Measurements from ENCODE around the gene EYS. TPM values are rescaled to one million over a fixed set of nuclear protein-coding genes. Genes with fewer than 3 reads are reported as not detected.

The EYS gene
- polyA plus RNA-seq, 1 of the 3 experiments (the other 2 are of a cell fraction) = 0.05 TPM

GRCh38 chr6:63997734-63998133 lies 1709.3 kb downstream of the EYS start:
- no peak overlapping the region for H3K4me2 ChIP-seq
- H4K20me1 ChIP-seq (ENCODE audit: insufficient read depth) = no peaks in the 10 kb centered on the region
- H3K9me2 ChIP-seq = no peaks in the 10 kb centered on the region
- DNase-seq = no peak
- no peaks in the 10 kb centered on the region for H3K9me3 ChIP-seq
- H2AFZ ChIP-seq (ENCODE audit: low read depth) = 0 out of 2 replicates have a peak overlapping the region, but pooled peaks have one; percentile 51
- POLR2A ChIA-PET = no interaction called here
- no peaks in the 10 kb centered on the region for H3K36me3 ChIP-seq (replicated peaks in 1 of 2; ENCODE audit: control insufficient read depth in 1 of 2, insufficient read depth in 2 of 2, low read length in 1 of 2)
- H3K27ac ChIP-seq (ENCODE audit: low read depth in 2 of 2, low read length in 1 of 2) = no peak overlapping the region
- no peaks in the 10 kb centered on the region for H3F3A ChIP-seq (replicated peaks; ENCODE audit: insufficient read depth)
- no peak overlapping the region for H3K9ac ChIP-seq
- CTCF ChIA-PET = no interaction called here
- H3K79me2 ChIP-seq (ENCODE audit: insufficient read depth) = no peaks in the 10 kb centered on the region
- 16% methylated on average over 1 of the region's 1 CpG for WGBS (ENCODE audit: low lambda C conversion rate)
- TF ChIP-seq NFIC (IDR thresholded peaks at IDR 0.05; ENCODE audit: borderline replicate concordance) = no peak
- 0 out of 2 replicates have a peak, but pooled peaks have one; percentile 24 for TF ChIP-seq FOSL2 (IDR thresholded peaks at IDR 0.05; ENCODE audit: borderline replicate concordance, low read depth)
- no peak overlapping the region for H3K4me3 ChIP-seq (ENCODE audit: low read depth in 2 of 2, low read length in 1 of 2)
- no peaks in the 10 kb centered on the region; a peak in 1 of 4 replicates for H3K4me1 ChIP-seq (ENCODE audit: control insufficient read depth in 1 of 2, insufficient read depth in 2 of 2, low read depth in 1 of 2, low read length in 1 of 2)
- no peaks in the 10 kb centered on the region for H3K27me3 ChIP-seq (ENCODE audit: insufficient read depth)

- Histone ChIP-seq H3K9me2 (no peaks in the 10 kb centered on the region; the same call in 1 of the 2 replicates), H3K36me3 (replicated peaks in 1 of 2; ENCODE audit: control insufficient read depth in 1 of 2, insufficient read depth in 2 of 2, low read length in 1 of 2) (no peaks in the 10 kb centered on the region), H3K79me2 (ENCODE audit: insufficient read depth) (no peaks in the 10 kb centered on the region), H3K27me3 (ENCODE audit: insufficient read depth) (no peaks in the 10 kb centered on the region), H3K9ac (no peak overlapping the region), H4K20me1 (ENCODE audit: insufficient read depth) (no peaks in the 10 kb centered on the region), H3K4me1 (ENCODE audit: control insufficient read depth in 1 of 2, insufficient read depth in 2 of 2, low read depth in 1 of 2, low read length in 1 of 2) (no peaks in the 10 kb centered on the region; a peak in 1 of 4 replicates), H3F3A (replicated peaks; ENCODE audit: insufficient read depth) (no peaks in the 10 kb centered on the region), H2AFZ (ENCODE audit: low read depth) (no peak overlapping the region), H3K27ac (ENCODE audit: low read depth in 2 of 2, low read length in 1 of 2) (no peak overlapping the region), H3K9me3 (no peaks in the 10 kb centered on the region), H3K4me2 (no peak overlapping the region), H3K4me3 (ENCODE audit: low read depth in 2 of 2, low read length in 1 of 2) (no peak overlapping the region)
- WGBS (ENCODE audit: low lambda C conversion rate) = 94% methylated on average over 4 of the region's 4 CpGs
- ChIA-PET POLR2A (no interaction called here), CTCF (no interaction called here)
- no peak for DNase-seq
- TF ChIP-seq FOXM1 (IDR thresholded peaks at IDR 0.05; ENCODE audit: low read depth) = no peak
- no peak for TF ChIP-seq FOXJ3 (CRISPR knock-in tag; IDR thresholded peaks at IDR 0.05)
- TF ChIP-seq TCF12 (IDR thresholded peaks at IDR 0.05) = no peak
- no peak for TF ChIP-seq TEAD4 (IDR thresholded peaks at IDR 0.05; ENCODE audit: borderline replicate concordance, insufficient read depth)
- TF ChIP-seq YY1 (IDR thresholded peaks at IDR 0.05; ENCODE audit: low read depth) = no peak
- TF ChIP-seq ZBTB33 (IDR thresholded peaks at IDR 0.05; ENCODE audit: borderline replicate concordance, low read depth) = no peak
These were observed 1709.8 kb downstream of the EYS start for GRCh38 chr6:63997221-63997620.

- H3K9ac ChIP-seq = no peak overlapping the region
- H4K20me1 ChIP-seq (ENCODE audit: insufficient read depth) = no peaks in the 10 kb centered on the region
- no peaks in the 10 kb centered on the region for H3K9me3 ChIP-seq
- no peak overlapping the region for H3K4me2 ChIP-seq
- no peaks in the 10 kb centered on the region for H3K4me1 ChIP-seq (ENCODE audit: control insufficient read depth in 1 of 2, insufficient read depth in 2 of 2, low read depth in 1 of 2, low read length in 1 of 2)
- no peaks in the 10 kb centered on the region for H3K27me3 ChIP-seq (ENCODE audit: insufficient read depth)
- no peak overlapping the region for H3K4me3 ChIP-seq (ENCODE audit: low read depth in 2 of 2, low read length in 1 of 2)
- H3K27ac ChIP-seq (ENCODE audit: low read depth in 2 of 2, low read length in 1 of 2) = no peak overlapping the region
- no peaks in the 10 kb centered on the region for H3F3A ChIP-seq (replicated peaks; ENCODE audit: insufficient read depth)
- H3K9me2 ChIP-seq = no peaks in the 10 kb centered on the region
- ChIA-PET CTCF (no interaction called here), POLR2A (no interaction called here)
- DNase-seq = no peak
- no peak overlapping the region for H2AFZ ChIP-seq (ENCODE audit: low read depth)
- H3K36me3 ChIP-seq (replicated peaks in 1 of 2; ENCODE audit: control insufficient read depth in 1 of 2, insufficient read depth in 2 of 2, low read length in 1 of 2) = no peaks in the 10 kb centered on the region
- 41% methylated on average over 3 of the region's 3 CpGs for WGBS (ENCODE audit: low lambda C conversion rate)
- H3K79me2 ChIP-seq (ENCODE audit: insufficient read depth) = no peaks in the 10 kb centered on the region
- TF ChIP-seq RCOR1 (IDR thresholded peaks at IDR 0.05; ENCODE audit: low read length) (no peak), USF1 (IDR thresholded peaks at IDR 0.05; ENCODE audit: borderline replicate concordance, low read depth) (no peak), JUND (IDR thresholded peaks at IDR 0.05) (no peak), SIN3A (IDR thresholded peaks at IDR 0.05; ENCODE audit: borderline replicate concordance, low read depth, low read length) (no peak), RAD21 (IDR thresholded peaks at IDR 0.05; ENCODE audit: low read length) (no peak), GATA2 (CRISPR knock-in tag; IDR thresholded peaks at IDR 0.05) (no peak), FOXM1 (IDR thresholded peaks at IDR 0.05; ENCODE audit: low read depth) (no peak), MEF2A (IDR thresholded peaks at IDR 0.05; ENCODE audit: borderline replicate concordance, low read depth) (no peak), USF2 (IDR thresholded peaks at IDR 0.05; ENCODE audit: borderline replicate concordance, low read depth, low read length) (no peak), SMC3 (IDR thresholded peaks at IDR 0.05; ENCODE audit: low read depth, low read length) (no peak), CTCF (IDR thresholded peaks at IDR 0.05) (no peak), YY1 (IDR thresholded peaks at IDR 0.05; ENCODE audit: low read depth) (no peak), EZH2phosphoT487 (IDR thresholded peaks at IDR 0.05; ENCODE audit: borderline replicate concordance, low read depth) (no peak)
These were observed 1721.8 kb downstream of the EYS start for GRCh38 chr6:63985223-63985622.

Data from SK-N-SH (cell line).